ENCODE results near the gene SLC12A5. TPM values are rescaled to one million over a fixed set of nuclear protein-coding genes. Genes with fewer than 3 reads are reported as not detected.
"Not testable (repeated sequence)": the region's sequence is repeated elsewhere in the genome, so short reads cannot be mapped to it uniquely, and the experiment has no call there.

The SLC12A5 gene
- 8.8 TPM for total RNA-seq (ENCODE audit: unreplicated experiment)
- long read RNA-seq, partial matches to known transcripts = 1 of 3 reads
- long read RNA-seq, other reads (novel, unspliced or antisense) = 0 of 3 reads

GRCh38 chr20:46028772-46029371 lies at the start of gene SLC12A5:
SLC12A5 (plus strand) TSS chr20:46029215; CDS start chr20:46029345, 130 bp downstream.
- Mint-ChIP-seq H3K9me3 (ENCODE audit: unreplicated experiment) (no peaks in the 10 kb centered on the region), H3K36me3 (ENCODE audit: low read depth, unreplicated experiment) (no peaks in the 10 kb centered on the region), H3K27ac (ENCODE audit: unreplicated experiment) (no peak within 1 kb of the TSS), H3K4me1 (ENCODE audit: unreplicated experiment) (no peaks in the 10 kb centered on the region), H3K27me3 (ENCODE audit: unreplicated experiment) (peaks cover 42% of the 10 kb centered on the region), H3K4me3 (ENCODE audit: unreplicated experiment) (no peak within 1 kb of the TSS)
- TF ChIP-seq, protein P1, sequence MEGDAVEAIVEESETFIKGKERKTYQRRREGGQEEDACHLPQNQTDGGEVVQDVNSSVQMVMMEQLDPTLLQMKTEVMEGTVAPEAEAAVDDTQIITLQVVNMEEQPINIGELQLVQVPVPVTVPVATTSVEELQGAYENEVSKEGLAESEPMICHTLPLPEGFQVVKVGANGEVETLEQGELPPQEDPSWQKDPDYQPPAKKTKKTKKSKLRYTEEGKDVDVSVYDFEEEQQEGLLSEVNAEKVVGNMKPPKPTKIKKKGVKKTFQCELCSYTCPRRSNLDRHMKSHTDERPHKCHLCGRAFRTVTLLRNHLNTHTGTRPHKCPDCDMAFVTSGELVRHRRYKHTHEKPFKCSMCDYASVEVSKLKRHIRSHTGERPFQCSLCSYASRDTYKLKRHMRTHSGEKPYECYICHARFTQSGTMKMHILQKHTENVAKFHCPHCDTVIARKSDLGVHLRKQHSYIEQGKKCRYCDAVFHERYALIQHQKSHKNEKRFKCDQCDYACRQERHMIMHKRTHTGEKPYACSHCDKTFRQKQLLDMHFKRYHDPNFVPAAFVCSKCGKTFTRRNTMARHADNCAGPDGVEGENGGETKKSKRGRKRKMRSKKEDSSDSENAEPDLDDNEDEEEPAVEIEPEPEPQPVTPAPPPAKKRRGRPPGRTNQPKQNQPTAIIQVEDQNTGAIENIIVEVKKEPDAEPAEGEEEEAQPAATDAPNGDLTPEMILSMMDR (IDR thresholded peaks at IDR 0.05; ENCODE audit: unreplicated experiment) = no peak
- no peak for DNase-seq (ENCODE audit: low spot score)

DNA sequence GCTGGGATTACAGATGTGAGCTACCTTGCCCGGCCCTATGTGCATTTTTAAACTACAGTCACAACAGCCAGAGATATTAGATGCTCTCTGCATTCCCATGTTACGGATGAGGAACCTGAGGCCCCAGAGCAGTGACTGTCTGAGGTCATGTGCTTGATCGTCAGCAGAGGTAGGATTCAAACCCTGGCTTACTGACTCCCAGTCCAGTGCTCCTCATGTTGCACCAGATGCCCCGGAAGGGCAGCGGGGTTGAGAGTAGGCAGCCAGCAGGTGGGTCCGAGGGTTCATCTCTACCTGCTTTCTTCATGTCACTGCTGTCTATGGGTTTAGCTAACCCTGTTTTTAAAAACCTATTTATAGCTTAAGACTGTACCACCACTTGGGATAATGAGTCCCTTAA lies 47.8 kb upstream of the SLC12A5 start:
- TF ChIP-seq, protein P1 (IDR thresholded peaks at IDR 0.05; ENCODE audit: unreplicated experiment) = no peak
- Mint-ChIP-seq H3K36me3 (ENCODE audit: low read depth, unreplicated experiment) (no peaks in the 10 kb centered on the region), H3K27me3 (ENCODE audit: unreplicated experiment) (no peaks in the 10 kb centered on the region), H3K9me3 (ENCODE audit: unreplicated experiment) (no peaks in the 10 kb centered on the region), H3K4me3 (ENCODE audit: unreplicated experiment) (no peak overlapping the region), H3K27ac (ENCODE audit: unreplicated experiment) (no peak overlapping the region), H3K4me1 (ENCODE audit: unreplicated experiment) (peaks cover 3% of the 10 kb centered on the region)
- no peak for DNase-seq (ENCODE audit: low spot score)

DNA sequence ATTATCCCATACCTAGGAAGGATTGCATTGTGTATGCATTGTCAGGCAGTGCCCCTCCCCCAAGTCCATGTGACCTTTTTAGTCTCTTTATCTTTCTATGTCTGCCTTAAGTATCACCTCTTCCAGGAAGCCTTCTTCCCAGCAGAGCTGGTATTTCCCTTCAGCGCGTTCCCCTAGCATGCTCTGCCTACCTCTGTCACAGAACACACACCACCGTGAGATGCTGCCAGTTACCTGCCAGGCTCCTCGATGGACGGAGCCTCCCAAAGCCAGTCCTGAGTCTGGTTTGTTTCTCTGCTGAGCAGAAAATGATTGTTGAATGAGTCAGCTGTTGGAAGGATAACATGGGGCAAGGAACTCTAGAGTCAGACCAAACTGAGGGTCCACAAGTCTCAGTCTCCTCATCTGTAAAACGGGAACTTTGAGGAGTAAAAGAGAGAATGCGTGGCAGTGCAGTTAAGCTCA lies 45.7 kb upstream of the SLC12A5 start:
- DNase-seq (ENCODE audit: low spot score) = no peak

DNA sequence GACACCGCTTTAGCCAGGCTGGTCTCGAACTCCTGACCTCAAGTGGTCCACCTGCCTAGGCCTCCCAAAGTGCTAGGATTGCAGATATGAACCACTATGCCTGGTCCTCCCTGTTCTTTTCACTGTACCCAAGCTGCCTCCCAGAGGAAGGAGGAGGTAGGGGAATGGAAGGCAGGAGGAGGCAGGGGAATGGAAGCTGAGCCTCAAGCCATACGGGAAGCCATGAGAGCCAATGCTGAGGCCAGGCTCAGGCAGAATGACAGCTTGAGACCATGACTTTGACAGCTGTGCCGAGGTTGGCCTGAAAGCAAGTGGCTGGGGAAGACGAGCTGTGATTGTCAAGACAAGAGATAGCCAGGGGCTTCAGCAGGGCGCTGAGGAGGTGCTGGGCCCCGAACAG lies 43.4 kb upstream of the SLC12A5 start:
- no peak for DNase-seq (ENCODE audit: low spot score)
- Mint-ChIP-seq H3K4me1 (ENCODE audit: unreplicated experiment) (peaks cover 3% of the 10 kb centered on the region), H3K36me3 (ENCODE audit: low read depth, unreplicated experiment) (no peaks in the 10 kb centered on the region), H3K27ac (ENCODE audit: unreplicated experiment) (no peak overlapping the region), H3K9me3 (ENCODE audit: unreplicated experiment) (no peaks in the 10 kb centered on the region), H3K27me3 (ENCODE audit: unreplicated experiment) (no peaks in the 10 kb centered on the region), H3K4me3 (ENCODE audit: unreplicated experiment) (no peak overlapping the region)
- TF ChIP-seq, protein P1 (IDR thresholded peaks at IDR 0.05; ENCODE audit: unreplicated experiment) = no peak

More for the DNA sequence above, 45.7 kb upstream of the SLC12A5 start:
- TF ChIP-seq, protein P1 (IDR thresholded peaks at IDR 0.05; ENCODE audit: unreplicated experiment) = no peak
- Mint-ChIP-seq H3K4me1 (ENCODE audit: unreplicated experiment) (peaks cover 3% of the 10 kb centered on the region), H3K27me3 (ENCODE audit: unreplicated experiment) (no peaks in the 10 kb centered on the region), H3K9me3 (ENCODE audit: unreplicated experiment) (no peaks in the 10 kb centered on the region), H3K4me3 (ENCODE audit: unreplicated experiment) (no peak overlapping the region), H3K27ac (ENCODE audit: unreplicated experiment) (no peak overlapping the region), H3K36me3 (ENCODE audit: low read depth, unreplicated experiment) (no peaks in the 10 kb centered on the region)

DNA sequence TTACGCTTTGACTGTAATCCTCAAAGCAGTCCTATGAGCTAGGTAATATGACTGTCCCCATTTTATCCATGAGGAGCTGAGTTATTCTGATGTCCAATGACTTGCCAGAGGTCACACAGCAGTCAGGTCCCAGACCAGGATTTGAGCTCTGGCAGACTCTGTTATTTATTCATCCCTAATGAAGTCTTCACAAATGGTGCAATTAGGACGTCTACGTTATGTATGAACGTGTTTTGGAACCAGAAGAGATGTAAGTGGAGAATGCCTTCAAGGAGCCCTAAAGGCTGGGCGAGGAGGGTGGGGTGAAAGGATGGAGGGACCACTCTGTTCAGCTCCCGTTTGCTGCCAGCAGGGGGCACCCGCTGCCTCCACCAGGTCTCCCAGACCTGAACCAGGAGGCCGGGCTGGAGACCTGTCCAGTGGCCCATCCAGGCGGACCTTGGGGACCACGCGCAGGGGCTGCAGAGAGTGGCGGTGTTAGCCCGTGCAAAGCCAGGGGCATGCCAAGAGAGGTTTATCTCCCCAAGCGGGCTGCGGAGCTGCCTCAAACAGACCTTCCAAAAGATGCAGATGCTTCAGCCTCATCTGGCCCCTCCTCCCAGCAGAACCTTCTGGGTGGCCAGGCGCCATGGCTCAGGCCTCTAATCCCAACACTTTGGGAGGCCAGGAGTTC lies 41.8 kb upstream of the SLC12A5 start:
- peaks cover 3% of the 10 kb centered on the region for H3K4me1 Mint-ChIP-seq (ENCODE audit: unreplicated experiment)
- TF ChIP-seq, protein P1 (IDR thresholded peaks at IDR 0.05; ENCODE audit: unreplicated experiment) = peak; percentile 89
- H3K27me3 Mint-ChIP-seq (ENCODE audit: unreplicated experiment) = no peaks in the 10 kb centered on the region
- DNase-seq (ENCODE audit: low spot score) = peak; percentile 92
- H3K9me3 Mint-ChIP-seq (ENCODE audit: unreplicated experiment) = no peaks in the 10 kb centered on the region
- H3K36me3 Mint-ChIP-seq (ENCODE audit: low read depth, unreplicated experiment) = no peaks in the 10 kb centered on the region
- no peak overlapping the region for H3K4me3 Mint-ChIP-seq (ENCODE audit: unreplicated experiment)
- H3K27ac Mint-ChIP-seq (ENCODE audit: unreplicated experiment) = no peak overlapping the region

DNA sequence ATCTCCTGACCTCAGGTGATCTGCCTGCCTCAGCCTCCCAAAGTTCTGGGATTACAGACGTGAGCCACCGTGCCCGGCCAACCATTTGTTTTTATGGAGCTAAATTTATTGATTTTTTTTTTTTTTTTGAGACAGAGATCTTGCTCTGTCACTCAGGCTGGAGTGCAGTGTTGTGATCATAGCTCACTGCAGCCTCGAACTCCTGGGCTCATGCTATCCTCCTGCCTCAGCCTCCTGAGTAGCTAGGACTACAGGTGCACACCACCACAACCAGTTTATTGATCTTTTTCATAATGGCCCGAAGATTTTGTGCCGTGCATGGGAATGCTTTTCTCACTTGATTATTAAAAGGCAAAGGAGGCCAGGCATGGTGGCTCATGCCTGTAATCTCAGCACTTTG lies 40.2 kb upstream of the SLC12A5 start:
- not testable (repeated sequence) for H3K4me3 Mint-ChIP-seq (ENCODE audit: unreplicated experiment); H3K27ac Mint-ChIP-seq (ENCODE audit: unreplicated experiment); DNase-seq (ENCODE audit: low spot score); H3K27me3 Mint-ChIP-seq (ENCODE audit: unreplicated experiment); H3K9me3 Mint-ChIP-seq (ENCODE audit: unreplicated experiment); H3K4me1 Mint-ChIP-seq (ENCODE audit: unreplicated experiment); H3K36me3 Mint-ChIP-seq (ENCODE audit: low read depth, unreplicated experiment)

All from endothelial cell (in vitro differentiated cells).